ENCODE results near the gene SAP30BP. TPM values are rescaled to one million over a fixed set of nuclear protein-coding genes. Genes with fewer than 3 reads are reported as not detected.

SAP30BP gene
- total RNA-seq, 1 donor from 2014 or later, result 41.2 TPM

DNA sequence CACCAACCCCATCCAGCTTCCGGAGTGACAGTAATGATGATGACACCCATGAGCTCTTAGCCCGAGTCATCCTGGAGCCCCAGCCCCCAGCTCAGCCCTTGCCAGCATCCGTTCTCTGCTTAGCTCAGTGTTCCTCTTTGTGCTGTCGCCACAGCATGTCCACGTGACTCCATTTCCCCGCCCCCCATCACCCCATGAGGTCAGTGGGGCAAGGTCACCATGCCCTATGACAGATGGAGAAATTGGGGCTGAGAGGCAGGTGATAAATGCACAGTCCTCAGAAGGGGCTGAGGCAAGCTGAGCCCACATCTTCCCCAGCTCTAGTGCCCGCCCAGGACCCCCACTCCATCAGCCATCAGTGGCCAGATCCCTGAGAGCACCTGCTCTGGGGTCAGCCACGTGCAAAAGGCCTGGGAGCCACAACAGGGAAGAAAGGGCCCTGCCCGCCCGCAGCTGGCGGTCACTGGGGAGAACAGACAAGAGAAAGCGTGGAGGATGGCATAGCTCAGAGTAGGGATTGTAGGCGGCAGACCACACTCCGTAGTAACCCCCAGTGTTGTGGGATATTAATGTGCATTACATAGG, 71.2 kb downstream of the SAP30BP start:
- no peak for DNase-seq (ENCODE audit: low read depth in 2 of 2)

GRCh38 chr17:75739174-75739573, 72.0 kb downstream of the SAP30BP start:
- no peak for DNase-seq (ENCODE audit: low read depth in 2 of 2)

- no peak for DNase-seq (ENCODE audit: low read depth in 2 of 2)
These were observed 72.7 kb downstream of the SAP30BP start for GRCh38 chr17:75739801-75740200.

DNA sequence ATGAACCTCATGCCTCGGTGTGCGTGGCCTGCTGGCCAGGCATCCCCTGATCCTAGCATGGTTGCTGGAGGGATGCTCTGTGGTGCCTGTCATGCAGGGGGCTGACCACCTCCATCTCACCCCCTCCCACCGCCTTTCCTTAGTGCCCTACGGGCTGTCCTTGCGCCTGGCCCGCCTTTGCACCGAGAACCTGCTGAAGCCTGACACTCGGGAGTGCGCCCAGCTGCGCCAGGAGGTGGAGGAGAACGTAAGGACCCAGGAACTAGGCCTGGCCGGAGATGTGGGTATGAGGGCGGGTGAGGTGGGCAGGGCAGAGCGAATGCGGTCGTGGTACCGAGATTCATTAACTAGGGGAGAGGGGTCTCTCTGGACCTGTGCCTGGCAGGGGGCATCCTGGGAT, 73.1 kb downstream of the SAP30BP start:
- no peak for DNase-seq (ENCODE audit: low read depth in 2 of 2)

GRCh38 chr17:75740631-75741077, 73.5 kb downstream of the SAP30BP start:
- DNase-seq (ENCODE audit: low read depth in 2 of 2), result no peak

GRCh38 chr17:75742337-75742736, 75.2 kb downstream of the SAP30BP start:
- no peak for DNase-seq (ENCODE audit: low read depth in 2 of 2)

DNA sequence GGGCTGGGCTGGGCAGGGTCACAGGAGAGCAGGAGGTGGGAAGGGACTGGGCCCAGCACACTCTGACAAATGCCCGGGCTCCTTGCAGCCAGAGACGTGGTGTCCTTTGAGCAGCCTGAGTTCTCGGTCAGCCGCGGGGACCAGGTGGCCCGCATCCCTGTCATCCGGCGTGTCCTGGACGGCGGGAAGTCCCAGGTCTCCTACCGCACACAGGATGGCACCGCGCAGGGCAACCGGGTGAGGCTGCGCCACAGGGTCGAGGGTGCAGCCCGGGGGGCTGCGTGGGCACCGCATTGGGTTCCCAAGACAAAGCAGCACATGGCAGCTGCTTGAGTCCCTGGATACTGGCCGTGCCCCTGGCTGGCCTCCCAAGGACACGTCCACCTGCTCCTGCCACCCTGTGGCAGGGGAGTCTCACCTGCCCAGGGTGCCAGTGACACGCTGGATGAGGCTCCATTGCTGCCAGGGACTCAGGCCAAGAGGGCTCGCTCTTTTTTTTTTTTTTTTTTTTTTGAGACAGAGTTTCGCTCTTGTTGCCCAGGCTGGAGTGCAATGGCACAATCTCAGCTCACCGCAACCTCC, 76.6 kb downstream of the SAP30BP start:
- no peak for DNase-seq (ENCODE audit: low read depth in 2 of 2)

DNA sequence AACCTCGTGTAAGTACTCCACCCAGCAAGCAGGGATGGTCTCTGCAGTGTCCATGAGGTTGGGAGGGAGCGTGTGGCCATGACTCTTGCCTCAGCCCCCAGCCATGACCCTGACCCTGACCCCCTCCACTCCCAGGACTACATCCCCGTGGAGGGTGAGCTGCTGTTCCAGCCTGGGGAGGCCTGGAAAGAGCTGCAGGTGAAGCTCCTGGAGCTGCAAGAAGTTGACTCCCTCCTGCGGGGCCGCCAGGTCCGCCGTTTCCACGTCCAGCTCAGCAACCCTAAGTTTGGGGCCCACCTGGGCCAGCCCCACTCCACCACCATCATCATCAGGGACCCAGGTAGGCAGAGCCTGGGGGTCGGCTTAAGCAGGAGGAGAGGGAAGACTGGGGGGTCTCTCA, 81.6 kb downstream of the SAP30BP start:
- no peak for DNase-seq (ENCODE audit: low read depth in 2 of 2)

GRCh38 chr17:75749545-75750389, 82.6 kb downstream of the SAP30BP start:
- peak; percentile 47 to 68 for DNase-seq (ENCODE audit: low read depth in 2 of 2)

DNA sequence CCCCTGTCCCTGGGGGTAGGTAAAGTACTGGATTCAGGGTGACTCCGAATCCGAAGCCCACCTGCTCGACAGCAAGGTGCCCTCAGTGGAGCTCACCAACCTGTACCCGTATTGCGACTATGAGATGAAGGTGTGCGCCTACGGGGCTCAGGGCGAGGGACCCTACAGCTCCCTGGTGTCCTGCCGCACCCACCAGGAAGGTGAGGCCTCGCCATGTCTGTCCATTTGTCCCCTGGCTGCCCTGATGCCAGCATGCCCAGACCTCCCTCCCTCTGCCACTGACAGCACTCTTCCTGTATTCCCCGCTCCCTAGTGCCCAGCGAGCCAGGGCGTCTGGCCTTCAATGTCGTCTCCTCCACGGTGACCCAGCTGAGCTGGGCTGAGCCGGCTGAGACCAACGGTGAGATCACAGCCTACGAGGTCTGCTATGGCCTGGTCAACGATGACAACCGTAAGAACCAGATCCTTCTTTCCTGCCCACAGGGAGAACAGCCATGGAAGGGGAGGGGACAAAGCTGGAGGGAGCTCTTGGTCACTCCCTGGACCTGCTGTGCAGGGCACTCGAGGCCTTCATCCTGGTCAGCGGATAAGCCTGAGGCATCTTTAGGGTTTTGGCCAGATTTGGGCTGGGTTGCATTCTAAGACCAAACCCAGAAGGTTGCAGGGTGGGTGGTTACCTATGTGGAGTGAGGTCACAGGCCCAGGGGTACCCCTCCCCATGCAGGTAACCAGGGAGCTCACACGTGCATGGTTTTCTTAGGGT, 83.7 kb downstream of the SAP30BP start:
- DNase-seq (ENCODE audit: low read depth in 2 of 2), result no peak

DNA sequence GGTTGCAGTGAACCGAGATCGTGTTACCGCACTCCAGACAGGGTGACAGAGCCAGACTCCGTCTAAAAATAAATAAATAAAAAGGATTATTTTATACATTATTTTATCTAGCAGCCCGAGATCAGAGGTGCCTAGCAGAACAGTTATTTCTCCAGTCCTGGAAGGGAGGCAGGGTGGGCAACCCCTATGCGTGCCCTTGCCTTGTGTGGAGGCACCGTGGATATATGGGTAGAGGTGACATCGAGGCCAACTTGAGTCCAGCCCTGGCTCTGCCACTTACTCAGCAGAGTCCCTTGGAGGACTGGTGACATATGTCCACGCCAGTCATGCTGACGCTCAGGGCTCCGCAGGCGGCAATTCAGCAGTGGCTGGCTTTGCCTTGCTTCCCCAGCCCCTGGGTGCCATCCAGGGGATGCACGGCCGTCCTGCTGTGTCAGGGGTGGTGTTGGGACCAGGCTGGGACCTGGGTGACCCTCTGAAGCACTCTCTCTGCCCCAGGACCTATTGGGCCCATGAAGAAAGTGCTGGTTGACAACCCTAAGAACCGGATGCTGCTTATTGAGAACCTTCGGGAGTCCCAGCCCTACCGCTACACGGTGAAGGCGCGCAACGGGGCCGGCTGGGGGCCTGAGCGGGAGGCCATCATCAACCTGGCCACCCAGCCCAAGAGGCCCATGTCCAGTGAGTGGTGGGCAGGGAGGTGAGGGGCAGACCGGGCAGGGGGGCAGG, 84.7 kb downstream of the SAP30BP start:
- no peak for DNase-seq (ENCODE audit: low read depth in 2 of 2)

GRCh38 chr17:75752405-75752709, 85.2 kb downstream of the SAP30BP start:
- no peak for DNase-seq (ENCODE audit: low read depth in 2 of 2)

- DNase-seq (ENCODE audit: low read depth in 2 of 2), result no peak
These were observed 85.8 kb downstream of the SAP30BP start for GRCh38 chr17:75752802-75753513.

- peak in 1 of 2 donors; percentile 58 for DNase-seq (ENCODE audit: low read depth in 2 of 2)
These were observed 86.6 kb downstream of the SAP30BP start for GRCh38 chr17:75753514-75754377.

DNA sequence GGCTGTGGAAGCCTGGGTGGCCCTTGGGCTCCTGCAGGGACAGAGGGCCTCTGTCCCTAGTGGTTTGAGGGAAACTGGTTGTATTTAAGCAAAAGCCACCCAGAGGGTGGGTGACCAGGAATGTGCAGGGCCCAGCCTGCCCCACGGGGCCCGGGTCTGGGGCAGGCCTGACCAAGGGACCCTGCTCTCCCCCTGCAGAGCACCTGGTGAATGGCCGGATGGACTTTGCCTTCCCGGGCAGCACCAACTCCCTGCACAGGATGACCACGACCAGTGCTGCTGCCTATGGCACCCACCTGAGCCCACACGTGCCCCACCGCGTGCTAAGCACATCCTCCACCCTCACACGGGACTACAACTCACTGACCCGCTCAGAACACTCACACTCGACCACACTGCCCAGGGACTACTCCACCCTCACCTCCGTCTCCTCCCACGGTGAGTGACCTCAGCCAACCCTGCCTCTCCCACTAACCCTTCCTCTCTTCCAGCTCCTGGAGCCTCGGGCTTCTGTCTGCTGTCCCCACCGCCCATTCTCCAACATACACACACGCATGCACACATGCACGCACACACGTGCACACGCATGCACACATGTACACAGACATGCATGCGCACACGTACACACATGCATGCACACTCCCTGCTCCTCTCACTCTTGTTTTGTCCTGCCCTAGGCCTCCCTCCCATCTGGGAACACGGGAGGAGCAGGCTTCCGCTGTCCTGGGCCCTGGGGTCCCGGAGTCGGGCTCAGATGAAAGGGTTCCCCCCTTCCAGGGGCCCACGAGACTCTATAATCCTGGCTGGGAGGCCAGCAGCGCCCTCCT, 87.5 kb downstream of the SAP30BP start:
- DNase-seq (ENCODE audit: low read depth in 2 of 2), result no peak

DNA sequence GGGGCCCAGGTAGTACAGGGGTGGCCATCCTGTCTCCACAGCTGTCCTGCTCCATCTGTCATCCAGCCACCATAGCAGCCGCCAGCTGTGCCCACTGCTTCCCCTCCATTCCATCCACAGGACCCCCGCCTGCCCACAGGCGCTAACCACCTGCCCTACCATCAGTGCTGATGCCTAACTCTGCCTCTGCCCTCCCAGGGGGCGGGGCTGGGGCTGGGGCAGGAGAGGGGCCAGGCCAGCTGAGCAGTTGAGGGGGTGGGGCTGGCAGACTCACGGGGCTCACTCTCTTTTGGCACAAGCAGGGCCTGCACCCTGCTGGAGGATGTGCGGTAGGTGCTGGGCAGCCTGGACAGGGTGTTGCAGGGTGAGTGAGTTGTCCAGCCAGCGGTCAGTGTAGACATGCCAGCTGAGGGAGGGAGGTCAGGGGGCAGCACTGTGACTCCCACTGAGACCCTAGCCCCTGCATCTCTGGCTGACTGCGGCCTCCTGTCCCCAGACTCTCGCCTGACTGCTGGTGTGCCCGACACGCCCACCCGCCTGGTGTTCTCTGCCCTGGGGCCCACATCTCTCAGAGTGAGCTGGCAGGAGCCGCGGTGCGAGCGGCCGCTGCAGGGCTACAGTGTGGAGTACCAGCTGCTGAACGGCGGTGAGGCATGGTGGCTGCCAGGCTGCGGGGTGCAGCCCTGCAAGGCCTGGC, 88.2 kb downstream of the SAP30BP start:
- DNase-seq (ENCODE audit: low read depth in 2 of 2), result no peak

DNA sequence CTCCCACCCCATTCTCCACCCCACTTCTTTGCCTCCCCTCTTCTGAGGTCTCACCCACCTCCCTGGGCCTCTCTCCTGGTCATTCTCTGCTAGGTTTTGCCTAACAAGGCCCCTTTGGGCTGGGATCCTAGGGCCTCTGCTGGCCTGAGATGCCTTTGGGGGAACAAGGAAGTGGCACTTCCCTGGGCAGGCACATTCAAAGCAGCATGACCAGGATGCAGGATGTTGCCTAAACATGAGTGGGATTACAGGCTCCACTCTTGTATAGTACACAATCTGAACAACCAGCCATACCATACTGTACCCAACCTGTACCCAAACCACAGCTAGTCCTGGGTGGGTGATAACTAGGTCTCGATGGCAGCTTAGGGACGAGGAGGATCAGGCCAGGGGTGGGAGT, 88.9 kb downstream of the SAP30BP start:
- DNase-seq (ENCODE audit: low read depth in 2 of 2), result no peak

GRCh38 chr17:75756451-75757085, 89.4 kb downstream of the SAP30BP start:
- DNase-seq (ENCODE audit: low read depth in 2 of 2), result no peak
